Prostate gland (tissue), 2 donors: Measurements from ENCODE around the gene CCDC136. TPM values are rescaled to one million over a fixed set of nuclear protein-coding genes. Genes with fewer than 3 reads are reported as not detected.

Experiments
- DNase-seq: peaks from one replicate; pipeline ENCODE4 v3.0.0-alpha.2; 2019; ENCODE audit warnings: low spot score
- H3K27ac ChIP-seq, 2 donors: fragments of 200-600 bp; sonication (generic); 2 replicates each; pipeline ENCODE4 v1.5.1; 2017 to 2019
- H3K27me3 ChIP-seq: fragments of 200-600 bp; sonication (generic); replicated peaks from 2 replicates; pipeline ENCODE4 v1.5.1; 2019; ENCODE audit not compliant: insufficient read depth
- H3K36me3 ChIP-seq, 2 donors: fragments of 200-600 bp; sonication (generic); 1 replicate in 1 of 2; 2 replicates in 1 of 2; pipeline versions ENCODE4 v1.5.1 to v1.8.1; 2017 to 2019
- H3K4me1 ChIP-seq: fragments of 200-600 bp; sonication (generic); replicated peaks from 2 replicates; pipeline ENCODE4 v1.5.1; 2019
- H3K4me3 ChIP-seq, 2 donors: fragments of 200-600 bp; sonication (generic); 2 replicates each; pipeline ENCODE4 v1.5.1; 2017 to 2019
- H3K9me3 ChIP-seq: fragments of 200-600 bp; sonication (generic); 2 replicates; pipeline ENCODE4 v1.5.1; 2017
- POLR2A ChIP-seq: fragments of 450-650 bp; IDR thresholded peaks from one replicate; pipeline ENCODE4 v1.6.1; 2016; ENCODE audit warnings: antibody characterized with exemption, mild to moderate bottlenecking
- POLR2AphosphoS5 ChIP-seq: sonication (generic); formaldehyde crosslinking; IDR thresholded peaks from one replicate; pipeline ENCODE4 v1.6.1; 2017; ENCODE audit warnings: antibody characterized with exemption
- WGBS: methylation state at CpG from one replicate; pipeline ENCODE4 v1.1.5; 2018; 5-methylcytosine and 5-hydroxymethylcytosine counted together
- intact Hi-C: fragments of 100-400 bp; cut with DNase I; formaldehyde crosslinking; loops from one replicate; pipeline ENCODE4 v1.14.2; 2022
- total RNA-seq, 2 donors: library from RNA; depleted of rRNA; stranded (reverse); fragments of >200 nt; gene quantifications; one replicate each; pipeline ENCODE4 v1.1.0, GENCODE V29; 2016
- TF ChIP-seq, protein P1 (sequence below), 4 experiments: fragments of 200-600 bp in 2 of 4; fragments of 450-650 bp in 2 of 4; sonication (generic) in 2 of 4; IDR thresholded peaks; 1 replicate in 3 of 4; 2 replicates in 1 of 4; pipeline ENCODE4 v1.5.1; 2016 to 2019; ENCODE audit warnings: antibody characterized with exemption in 4 of 4, mild to moderate bottlenecking in 2 of 4, moderate library complexity in 2 of 4

The CCDC136 gene
- total RNA-seq, 2 donors from 2014 or later: 11.7 to 61.2 TPM

- Histone ChIP-seq H3K4me3 (no peak overlapping the region), H3K9me3 (no peaks in the 10 kb centered on the region), H3K36me3 (no peaks in the 10 kb centered on the region), H3K4me1 (peaks cover 9% of the 10 kb centered on the region), H3K27me3 (no peaks in the 10 kb centered on the region), H3K27ac (no peak overlapping the region)
- DNase-seq: no peak
- WGBS: 92% methylated on average over 27 of the region's 27 CpGs
- TF ChIP-seq, protein P1, sequence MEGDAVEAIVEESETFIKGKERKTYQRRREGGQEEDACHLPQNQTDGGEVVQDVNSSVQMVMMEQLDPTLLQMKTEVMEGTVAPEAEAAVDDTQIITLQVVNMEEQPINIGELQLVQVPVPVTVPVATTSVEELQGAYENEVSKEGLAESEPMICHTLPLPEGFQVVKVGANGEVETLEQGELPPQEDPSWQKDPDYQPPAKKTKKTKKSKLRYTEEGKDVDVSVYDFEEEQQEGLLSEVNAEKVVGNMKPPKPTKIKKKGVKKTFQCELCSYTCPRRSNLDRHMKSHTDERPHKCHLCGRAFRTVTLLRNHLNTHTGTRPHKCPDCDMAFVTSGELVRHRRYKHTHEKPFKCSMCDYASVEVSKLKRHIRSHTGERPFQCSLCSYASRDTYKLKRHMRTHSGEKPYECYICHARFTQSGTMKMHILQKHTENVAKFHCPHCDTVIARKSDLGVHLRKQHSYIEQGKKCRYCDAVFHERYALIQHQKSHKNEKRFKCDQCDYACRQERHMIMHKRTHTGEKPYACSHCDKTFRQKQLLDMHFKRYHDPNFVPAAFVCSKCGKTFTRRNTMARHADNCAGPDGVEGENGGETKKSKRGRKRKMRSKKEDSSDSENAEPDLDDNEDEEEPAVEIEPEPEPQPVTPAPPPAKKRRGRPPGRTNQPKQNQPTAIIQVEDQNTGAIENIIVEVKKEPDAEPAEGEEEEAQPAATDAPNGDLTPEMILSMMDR (IDR thresholded peaks at IDR 0.05): no peak
- TF ChIP-seq POLR2AphosphoS5: no peak
- TF ChIP-seq POLR2A: no peak
- intact Hi-C loops: loop anchor here (5.0 kb wide), 1 partner anchor 259 kb away; no protein-coding TSS in a partner anchor
These were observed 74.5 kb downstream of the CCDC136 start for GRCh38 chr7:128865996-128866877.

- no peak overlapping the region for H3K4me3 ChIP-seq
- TF ChIP-seq POLR2A (no peak), POLR2AphosphoS5 (no peak)
- TF ChIP-seq, protein P1 (IDR thresholded peaks at IDR 0.05): no peak
- peaks cover 9% of the 10 kb centered on the region for H3K4me1 ChIP-seq
- no peak for DNase-seq
- no peaks in the 10 kb centered on the region for H3K9me3 ChIP-seq
- H3K27me3 ChIP-seq: no peaks in the 10 kb centered on the region
- H3K36me3 ChIP-seq: no peaks in the 10 kb centered on the region
- 67% methylated on average over 4 of the region's 4 CpGs for WGBS
- intact Hi-C loops: loop anchor here (5.0 kb wide), 1 partner anchor 260 kb away; no protein-coding TSS in a partner anchor
- no peak overlapping the region for H3K27ac ChIP-seq
These were observed 75.5 kb downstream of the CCDC136 start for GRCh38 chr7:128867241-128867640.

GRCh38 chr7:128867842-128868623, 76.3 kb downstream of the CCDC136 start:
- Histone ChIP-seq H3K27me3 (no peaks in the 10 kb centered on the region), H3K27ac (no peak overlapping the region), H3K9me3 (no peaks in the 10 kb centered on the region), H3K4me3 (no peak overlapping the region), H3K36me3 (no peaks in the 10 kb centered on the region), H3K4me1 (peaks cover 9% of the 10 kb centered on the region)
- no peak for DNase-seq
- intact Hi-C loops: loop anchor here (5.0 kb wide), 1 partner anchor 261 kb away; no protein-coding TSS in a partner anchor
- WGBS: 68% methylated on average over 11 of the region's 11 CpGs
- TF ChIP-seq POLR2AphosphoS5 (no peak), POLR2A (no peak)
- TF ChIP-seq, protein P1 (IDR thresholded peaks at IDR 0.05): no peak

- H3K4me3 ChIP-seq: peak overlapping the region; percentile 46
- no peak for DNase-seq
- TF ChIP-seq POLR2A (no peak), POLR2AphosphoS5 (no peak)
- TF ChIP-seq, protein P1 (IDR thresholded peaks at IDR 0.05): no peak
- no peaks in the 10 kb centered on the region for H3K27me3 ChIP-seq
- no peak overlapping the region for H3K27ac ChIP-seq
- 42% methylated on average over 13 of the region's 13 CpGs for WGBS
- H3K36me3 ChIP-seq: no peaks in the 10 kb centered on the region
- H3K4me1 ChIP-seq: peaks cover 7% of the 10 kb centered on the region
- intact Hi-C loops: loop anchor here (5.0 kb wide), 1 partner anchor 261 kb away; no protein-coding TSS in a partner anchor
- H3K9me3 ChIP-seq: no peaks in the 10 kb centered on the region
These were observed 76.9 kb downstream of the CCDC136 start for GRCh38 chr7:128868624-128869137.
